ENCODE measurements around the gene HEG1. TPM values are rescaled to one million over a fixed set of nuclear protein-coding genes. Genes with fewer than 3 reads are reported as not detected.

The HEG1 gene
- total RNA-seq, 4 donors from 2014 or later = 47.8 to 91.7 (median 76.8) TPM

DNA sequence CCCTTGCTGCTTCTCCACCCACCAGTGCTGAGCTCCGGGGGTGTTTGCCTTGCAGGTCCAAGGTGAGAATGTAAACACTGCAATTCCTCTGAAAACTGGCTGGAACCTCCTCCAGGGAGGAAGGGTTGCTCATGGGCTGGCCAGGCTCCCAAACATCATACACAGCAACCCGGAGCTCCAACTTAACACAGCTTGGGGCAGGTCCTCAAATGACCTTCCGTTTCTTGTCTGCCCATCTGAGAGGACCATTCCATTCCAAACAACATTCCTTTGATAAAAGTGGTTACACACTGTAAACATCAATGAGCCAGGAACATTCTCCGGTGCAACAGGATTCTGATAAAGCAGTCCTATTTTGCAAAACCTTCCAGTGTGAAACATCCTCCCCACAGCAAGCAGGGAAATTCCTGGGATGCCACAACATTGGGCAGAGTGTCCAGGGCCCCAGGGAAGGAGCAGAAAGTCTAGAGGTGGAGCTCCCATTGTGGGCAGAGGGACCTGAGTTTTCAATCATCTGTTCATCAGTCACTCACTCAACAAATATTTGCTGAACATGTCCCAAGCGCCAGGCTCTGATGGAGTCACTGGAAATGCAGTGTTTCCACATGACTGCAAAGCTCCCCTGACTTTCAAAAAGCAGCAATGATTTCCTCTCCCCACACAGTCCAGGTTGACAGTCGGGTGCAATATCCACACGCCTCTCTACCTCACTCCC lies 7.3 kb upstream of the HEG1 start:
- 39% methylated on average over 6 of the region's 7 CpGs for WGBS
- Histone ChIP-seq H3K27me3 (no peaks in the 10 kb centered on the region), H3K9me3 (no peaks in the 10 kb centered on the region), H3K4me1 (peaks cover 44 to 49% (median 46%) of the 10 kb centered on the region in 4 donors), H3K4me3 (no peak overlapping the region), H3K36me3 (no peaks in the 10 kb centered on the region), H3K27ac (replicated peaks in 1 of 4) (peak overlapping the region; percentile 82 to 84 (median 84))
- no peak for DNase-seq (ENCODE audit: extremely low spot score)
- TF ChIP-seq, protein P1, sequence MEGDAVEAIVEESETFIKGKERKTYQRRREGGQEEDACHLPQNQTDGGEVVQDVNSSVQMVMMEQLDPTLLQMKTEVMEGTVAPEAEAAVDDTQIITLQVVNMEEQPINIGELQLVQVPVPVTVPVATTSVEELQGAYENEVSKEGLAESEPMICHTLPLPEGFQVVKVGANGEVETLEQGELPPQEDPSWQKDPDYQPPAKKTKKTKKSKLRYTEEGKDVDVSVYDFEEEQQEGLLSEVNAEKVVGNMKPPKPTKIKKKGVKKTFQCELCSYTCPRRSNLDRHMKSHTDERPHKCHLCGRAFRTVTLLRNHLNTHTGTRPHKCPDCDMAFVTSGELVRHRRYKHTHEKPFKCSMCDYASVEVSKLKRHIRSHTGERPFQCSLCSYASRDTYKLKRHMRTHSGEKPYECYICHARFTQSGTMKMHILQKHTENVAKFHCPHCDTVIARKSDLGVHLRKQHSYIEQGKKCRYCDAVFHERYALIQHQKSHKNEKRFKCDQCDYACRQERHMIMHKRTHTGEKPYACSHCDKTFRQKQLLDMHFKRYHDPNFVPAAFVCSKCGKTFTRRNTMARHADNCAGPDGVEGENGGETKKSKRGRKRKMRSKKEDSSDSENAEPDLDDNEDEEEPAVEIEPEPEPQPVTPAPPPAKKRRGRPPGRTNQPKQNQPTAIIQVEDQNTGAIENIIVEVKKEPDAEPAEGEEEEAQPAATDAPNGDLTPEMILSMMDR (IDR thresholded peaks at IDR 0.05) = no peak
- TF ChIP-seq POLR2A (IDR thresholded peaks at IDR 0.05; ENCODE audit: low read depth) (no peak), EP300 (IDR thresholded peaks at IDR 0.05) (no peak), POLR2AphosphoS5 (IDR thresholded peaks at IDR 0.05) (peak in 1 of 2 donors; percentile 58)
- intact Hi-C loops (cut with DNase I) = loop anchor here (5.0 kb wide), 1 partner anchor 79 kb away; no protein-coding TSS in a partner anchor

DNA sequence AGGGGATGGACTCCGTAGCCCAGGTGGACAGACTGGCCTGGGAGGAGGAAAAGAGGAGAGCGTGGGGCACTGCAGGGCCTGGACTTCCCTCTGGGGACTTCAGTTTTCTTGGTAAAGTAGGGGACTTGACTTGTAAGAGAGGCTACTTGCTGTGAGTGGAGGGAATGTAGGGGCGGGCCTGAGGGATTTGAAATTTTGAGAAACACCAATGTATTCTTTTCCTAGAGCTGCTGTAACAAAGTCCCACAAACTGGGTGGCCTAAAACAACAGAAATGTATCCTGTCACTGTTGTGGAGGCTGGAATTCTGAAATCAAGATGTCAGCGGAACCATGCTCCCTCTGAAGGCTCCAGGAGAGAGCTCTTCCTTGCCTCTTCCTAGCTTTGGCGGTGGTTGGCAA lies 5.8 kb upstream of the HEG1 start:
- DNase-seq (ENCODE audit: extremely low spot score) = no peak
- no peak for TF ChIP-seq EP300 (IDR thresholded peaks at IDR 0.05)
- TF ChIP-seq, protein P1 (IDR thresholded peaks at IDR 0.05) = no peak
- TF ChIP-seq POLR2AphosphoS5 (IDR thresholded peaks at IDR 0.05) = no peak
- no peak for TF ChIP-seq POLR2A (IDR thresholded peaks at IDR 0.05; ENCODE audit: low read depth)
- Histone ChIP-seq H3K27ac (replicated peaks in 1 of 4) (peak overlapping the region; percentile 82 to 84 (median 84)), H3K9me3 (no peaks in the 10 kb centered on the region), H3K36me3 (no peaks in the 10 kb centered on the region), H3K4me1 (peaks cover 57 to 64% (median 58%) of the 10 kb centered on the region in 4 donors), H3K27me3 (no peaks in the 10 kb centered on the region), H3K4me3 (peak overlapping the region in 3 of 4 donors; percentile 15 to 31 (median 24))
- intact Hi-C loops (cut with DNase I) = loop anchor here (5.0 kb wide), 1 partner anchor 81 kb away; no protein-coding TSS in a partner anchor
- WGBS = 73% methylated on average over 4 of the region's 5 CpGs

DNA sequence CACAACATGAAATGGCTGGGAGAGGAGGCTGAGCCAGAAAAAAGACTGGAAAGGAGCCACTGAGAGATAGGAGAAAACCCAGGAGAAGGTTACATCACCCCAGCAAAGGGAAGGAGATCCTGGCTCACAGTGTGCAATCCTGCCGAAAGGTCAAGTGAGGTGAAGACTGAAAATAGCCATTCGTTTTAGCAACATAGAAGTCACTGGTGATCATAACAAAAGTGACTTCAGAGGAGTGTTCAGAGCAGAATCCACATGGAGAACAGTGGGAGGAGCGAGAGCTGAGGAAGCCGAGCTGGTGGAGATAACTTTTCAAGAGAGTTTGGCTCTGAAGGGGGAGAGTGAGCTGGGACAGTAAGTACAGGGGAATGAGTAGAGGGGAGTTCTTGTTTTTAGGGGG lies 5.4 kb upstream of the HEG1 start:
- 24% methylated on average over 4 of the region's 4 CpGs for WGBS
- Histone ChIP-seq H3K4me3 (peak overlapping the region in 3 of 4 donors; percentile 15 to 31 (median 24)), H3K9me3 (no peaks in the 10 kb centered on the region), H3K36me3 (no peaks in the 10 kb centered on the region), H3K27me3 (no peaks in the 10 kb centered on the region), H3K4me1 (peaks cover 62 to 68% (median 63%) of the 10 kb centered on the region in 4 donors), H3K27ac (replicated peaks in 1 of 4) (peak overlapping the region; percentile 82 to 84 (median 84))
- intact Hi-C loops (cut with DNase I) = loop anchor here (5.0 kb wide), 1 partner anchor 81 kb away; no protein-coding TSS in a partner anchor
- peak; percentile 94 for DNase-seq (ENCODE audit: extremely low spot score)
- peak; percentile 81 to 82 for TF ChIP-seq POLR2AphosphoS5 (IDR thresholded peaks at IDR 0.05)
- TF ChIP-seq, protein P1 (IDR thresholded peaks at IDR 0.05) = no peak

DNA sequence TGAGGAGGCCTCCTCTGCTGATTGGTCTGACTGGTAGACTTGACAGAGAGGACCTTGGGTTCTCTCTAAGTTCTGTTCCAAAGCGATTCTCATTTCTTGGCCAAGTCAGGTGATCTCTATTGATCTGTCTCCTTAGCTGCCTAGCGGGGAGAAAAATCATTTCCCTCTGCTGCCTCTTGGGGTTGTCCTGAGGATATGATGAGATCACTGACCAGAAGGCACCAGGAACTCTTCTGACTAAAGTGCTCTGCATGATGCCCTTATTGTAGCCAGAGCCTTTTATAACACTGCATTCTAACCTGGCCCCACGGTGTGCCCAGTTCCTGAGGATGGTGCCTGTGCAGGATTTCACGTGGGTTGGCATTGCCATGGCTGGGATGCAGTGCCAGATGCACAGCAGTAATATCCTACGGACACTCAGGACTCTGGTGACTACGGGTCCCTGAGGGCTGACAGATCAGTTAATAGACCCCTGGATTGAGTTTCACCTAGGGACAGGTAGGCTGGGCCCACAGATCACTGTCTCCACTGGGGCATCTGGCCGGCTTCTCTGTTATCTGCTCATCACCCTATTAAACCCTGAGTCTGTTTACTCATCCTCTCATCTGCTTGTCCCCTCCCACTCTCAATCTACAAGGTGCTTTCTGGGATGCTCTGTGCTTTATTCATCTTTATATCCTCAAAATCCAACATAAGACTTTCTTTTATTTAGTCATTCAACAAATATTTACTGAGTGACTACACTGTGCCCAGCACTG lies 3.9 kb upstream of the HEG1 start:
- no peak for DNase-seq (ENCODE audit: extremely low spot score)
- Histone ChIP-seq H3K27ac (replicated peaks in 1 of 4) (peak overlapping the region in 3 of 4 donors; percentile 83 to 96 (median 96)), H3K9me3 (no peaks in the 10 kb centered on the region), H3K4me1 (peaks cover 62 to 70% (median 64%) of the 10 kb centered on the region in 4 donors), H3K4me3 (no peak overlapping the region), H3K36me3 (no peaks in the 10 kb centered on the region), H3K27me3 (no peaks in the 10 kb centered on the region)
- 68% methylated on average over 5 of the region's 7 CpGs for WGBS
- intact Hi-C loops (cut with DNase I) = loop anchor here (5.0 to 10.0 kb wide), 2 partner anchors 83 to 315 kb away; partner anchors contain the start of gene ZNF148
- TF ChIP-seq POLR2A (IDR thresholded peaks at IDR 0.05; ENCODE audit: low read depth) (no peak), EP300 (IDR thresholded peaks at IDR 0.05) (no peak)
- TF ChIP-seq, protein P1 (IDR thresholded peaks at IDR 0.05) = peak in 1 of 3 experiments; percentile 5
